HUES6 (cell line): ENCODE measurements around the gene MRPL20.
"Not testable (repeated sequence)": the region's sequence is repeated elsewhere in the genome, so short reads cannot be mapped to it uniquely, and the experiment has no call there.

Experiments used
- H3K27ac ChIP-seq: 2 replicates; pipeline ENCODE4 v1.7.0; 2013; ENCODE audit warnings: low read depth, mild to moderate bottlenecking, low read length, inconsistent platforms
- H3K27me3 ChIP-seq: 2 replicates; pipeline ENCODE4 v1.6.1; 2013; ENCODE audit warnings: low read length; ENCODE audit not compliant: control insufficient read depth, insufficient read depth
- H3K36me3 ChIP-seq: 2 replicates; pipeline ENCODE4 v1.6.1; 2013; ENCODE audit warnings: low read length; ENCODE audit not compliant: control insufficient read depth, insufficient read depth
- H3K4me1 ChIP-seq: 2 replicates; pipeline ENCODE4 v1.6.1; 2013; ENCODE audit warnings: low read length; ENCODE audit not compliant: control insufficient read depth, insufficient read depth
- H3K4me3 ChIP-seq: 2 replicates; pipeline ENCODE4 v1.5.1; 2013; ENCODE audit warnings: low read depth, low read length
- H3K9ac ChIP-seq: one replicate; pipeline ENCODE4 v1.6.1; 2013; ENCODE audit warnings: mild to moderate bottlenecking, low read length
- H3K9me3 ChIP-seq: 2 replicates; pipeline ENCODE4 v1.6.1; 2013; ENCODE audit warnings: low read depth, low read length; ENCODE audit not compliant: control insufficient read depth, insufficient read depth

Gene MRPL20

GRCh38 chr1:1374929-1375662, 32.0 kb downstream of the MRPL20 start, which contains the start of gene AURKAIP1:
Gene AURKAIP1 (minus strand): TSS chr1:1375207. CDS start chr1:1374756, 451 bp downstream.
- peak within 1 kb of the TSS; percentile 85 for H3K4me3 ChIP-seq
- no peaks in the 10 kb centered on the region for H3K9me3 ChIP-seq
- peak within 1 kb of the TSS; percentile 85 for H3K27ac ChIP-seq
- peaks cover 9% of the 10 kb centered on the region; the same call in 1 of the 2 replicates for H3K4me1 ChIP-seq
- H3K27me3 ChIP-seq: no peaks in the 10 kb centered on the region
- H3K36me3 ChIP-seq: peaks cover 18% of the 10 kb centered on the region
- H3K9ac ChIP-seq: peak within 1 kb of the TSS; percentile 88

DNA sequence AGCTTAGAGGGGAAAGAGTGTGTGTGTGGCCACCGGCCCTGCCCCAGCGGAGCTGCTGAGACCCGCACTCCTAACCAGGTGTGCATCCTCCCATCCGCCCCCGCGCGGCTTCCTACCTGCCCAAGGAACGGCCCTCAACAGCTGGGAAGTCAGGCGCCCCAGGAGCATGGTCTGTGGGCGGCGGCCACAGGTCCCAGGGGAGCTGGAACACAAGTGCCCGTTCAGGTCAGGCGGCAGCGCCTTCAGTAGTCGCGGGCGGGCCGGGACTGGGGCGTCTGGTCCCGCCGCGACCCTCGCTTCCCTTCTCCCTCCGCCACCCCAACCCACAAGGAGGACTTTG, 32.5 kb downstream of the MRPL20 start:
- H3K36me3 ChIP-seq: peaks cover 18% of the 10 kb centered on the region
- H3K27ac ChIP-seq: peak overlapping the region; percentile 85
- no peaks in the 10 kb centered on the region for H3K9me3 ChIP-seq
- H3K9ac ChIP-seq: peak overlapping the region; percentile 88
- H3K27me3 ChIP-seq: no peaks in the 10 kb centered on the region
- H3K4me3 ChIP-seq: peak overlapping the region; percentile 85
- H3K4me1 ChIP-seq: peaks cover 9% of the 10 kb centered on the region; the same call in 1 of the 2 replicates

- peaks cover 9% of the 10 kb centered on the region; the same call in 1 of the 2 replicates for H3K4me1 ChIP-seq
- no peaks in the 10 kb centered on the region for H3K27me3 ChIP-seq
- no peaks in the 10 kb centered on the region for H3K9me3 ChIP-seq
- H3K36me3 ChIP-seq: peaks cover 18% of the 10 kb centered on the region
- peak overlapping the region; percentile 85 for H3K4me3 ChIP-seq
- peak overlapping the region; percentile 88 for H3K9ac ChIP-seq
- no peak overlapping the region for H3K27ac ChIP-seq
Measured at GRCh38 chr1:1373815-1374588, 33.1 kb downstream of the MRPL20 start.

DNA sequence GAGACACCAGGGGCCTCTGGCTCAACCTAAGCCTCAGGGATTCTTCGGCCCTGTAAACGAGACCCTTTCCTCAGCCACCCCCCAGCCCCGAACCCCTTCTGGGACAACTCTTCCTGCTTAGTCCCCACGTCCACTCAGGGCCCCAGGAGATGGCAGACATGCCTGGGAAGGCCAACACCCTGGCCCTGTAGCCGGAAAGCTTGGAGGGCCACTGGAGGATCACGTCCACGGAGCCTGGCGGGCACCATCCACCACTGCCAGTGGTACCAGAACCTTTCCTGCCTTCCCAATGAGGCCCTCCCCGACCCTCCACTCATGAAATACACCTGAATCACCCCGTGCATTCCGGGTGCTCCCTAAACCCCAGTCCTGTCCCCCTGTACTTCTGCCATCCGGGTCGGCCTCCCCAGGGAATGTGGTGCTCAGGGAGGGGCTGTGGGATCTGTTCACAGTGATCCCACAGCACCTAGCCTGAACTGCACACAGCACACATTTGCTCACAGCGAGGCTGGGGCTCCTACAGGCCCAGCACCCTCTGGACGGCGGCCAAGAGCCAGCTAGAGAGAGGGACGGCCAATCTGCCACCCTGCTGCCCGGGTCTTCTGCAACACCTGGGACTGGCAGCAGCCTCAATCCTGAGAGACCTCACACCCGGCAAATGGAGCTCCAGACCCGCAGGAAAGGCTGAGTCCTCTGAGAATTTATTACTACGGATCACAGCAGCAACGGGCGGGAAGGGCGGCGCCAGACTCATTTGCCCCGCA, 33.9 kb downstream of the MRPL20 start:
- H3K4me3 ChIP-seq: 0 out of 2 replicates have a peak overlapping the region, but pooled peaks have one; percentile 85
- H3K9me3 ChIP-seq: no peaks in the 10 kb centered on the region
- peaks cover 18% of the 10 kb centered on the region for H3K36me3 ChIP-seq
- H3K4me1 ChIP-seq: peaks cover 9% of the 10 kb centered on the region; the same call in 1 of the 2 replicates
- H3K27me3 ChIP-seq: no peaks in the 10 kb centered on the region
- no peak overlapping the region for H3K27ac ChIP-seq
- no peak overlapping the region for H3K9ac ChIP-seq

DNA sequence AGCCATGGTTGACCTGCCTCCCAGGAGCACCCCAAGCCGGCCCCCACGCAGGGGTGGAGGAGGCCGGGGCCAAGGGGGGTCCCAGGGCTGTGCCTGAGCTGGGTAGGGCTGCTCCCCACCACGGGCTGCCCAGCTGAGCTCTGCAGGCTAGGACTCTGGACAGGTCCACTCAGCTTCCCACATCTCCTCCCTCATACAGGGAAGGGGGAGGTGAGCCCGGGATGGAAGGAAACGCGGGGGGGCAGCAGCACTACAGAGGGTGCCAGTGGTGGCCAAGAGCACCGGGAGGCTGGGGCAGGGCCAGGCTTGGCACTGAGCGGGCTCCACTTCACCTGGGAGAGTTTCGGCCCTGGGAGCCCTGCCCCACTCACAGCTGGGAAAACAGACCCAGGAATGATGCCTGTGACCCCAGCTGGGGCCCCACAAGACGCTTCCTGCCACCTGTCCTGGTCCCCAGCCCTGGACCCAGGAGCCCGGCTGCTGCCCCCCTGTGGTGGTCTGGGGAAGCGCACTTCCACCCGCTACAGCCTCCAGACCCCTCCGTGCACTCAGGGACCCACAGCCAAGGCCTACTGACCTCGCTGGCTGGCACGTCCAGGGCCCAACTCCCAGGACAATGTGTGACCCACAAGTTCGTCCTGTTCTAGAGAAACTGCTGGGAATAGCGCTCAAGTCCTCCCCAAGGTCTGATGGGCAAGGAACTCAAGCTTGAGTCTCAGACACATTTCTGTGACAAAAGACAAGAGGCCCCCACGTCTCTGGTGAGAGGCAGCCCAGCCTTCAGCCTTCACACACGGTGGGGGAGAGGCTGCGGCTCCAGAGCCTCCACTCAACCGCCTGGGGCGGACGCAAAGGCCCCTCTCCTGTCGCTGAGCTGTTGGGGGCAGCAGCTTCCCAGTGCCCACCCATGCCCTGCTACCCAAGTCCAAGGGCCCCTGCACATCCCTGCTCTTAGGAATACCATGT, 35.1 kb downstream of the MRPL20 start:
- H3K27me3 ChIP-seq: no peaks in the 10 kb centered on the region
- no peak overlapping the region for H3K9ac ChIP-seq
- H3K9me3 ChIP-seq: peaks cover 5% of the 10 kb centered on the region
- no peak overlapping the region for H3K4me3 ChIP-seq
- no peak overlapping the region for H3K27ac ChIP-seq
- H3K36me3 ChIP-seq: peaks cover 18% of the 10 kb centered on the region
- peaks cover 9% of the 10 kb centered on the region; the same call in 1 of the 2 replicates for H3K4me1 ChIP-seq

DNA sequence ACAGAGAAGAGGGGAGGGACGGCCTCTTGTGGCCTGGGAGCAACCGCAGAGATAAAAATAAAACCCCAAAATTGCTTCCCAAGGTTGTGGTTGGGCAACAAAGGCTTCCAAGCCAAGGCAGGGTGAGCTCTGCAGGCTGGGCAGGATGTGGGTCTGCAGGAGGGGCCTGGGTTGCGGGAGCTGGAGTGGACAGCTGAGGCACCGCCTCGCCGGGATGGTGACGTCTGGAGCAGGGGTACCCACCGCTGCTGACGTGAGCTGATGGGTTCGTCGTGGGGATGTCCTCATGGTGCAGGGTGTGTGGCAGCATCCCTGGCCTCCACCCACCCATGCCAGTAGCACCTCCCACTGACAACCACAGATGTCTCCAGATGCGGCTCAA, 35.7 kb downstream of the MRPL20 start:
- Histone ChIP-seq H3K9ac (no peak overlapping the region), H3K27me3 (no peaks in the 10 kb centered on the region), H3K36me3 (peaks cover 18% of the 10 kb centered on the region), H3K4me3 (no peak overlapping the region), H3K9me3 (peaks cover 11% of the 10 kb centered on the region), H3K27ac (no peak overlapping the region), H3K4me1 (peaks cover 9% of the 10 kb centered on the region; the same call in 1 of the 2 replicates)

DNA sequence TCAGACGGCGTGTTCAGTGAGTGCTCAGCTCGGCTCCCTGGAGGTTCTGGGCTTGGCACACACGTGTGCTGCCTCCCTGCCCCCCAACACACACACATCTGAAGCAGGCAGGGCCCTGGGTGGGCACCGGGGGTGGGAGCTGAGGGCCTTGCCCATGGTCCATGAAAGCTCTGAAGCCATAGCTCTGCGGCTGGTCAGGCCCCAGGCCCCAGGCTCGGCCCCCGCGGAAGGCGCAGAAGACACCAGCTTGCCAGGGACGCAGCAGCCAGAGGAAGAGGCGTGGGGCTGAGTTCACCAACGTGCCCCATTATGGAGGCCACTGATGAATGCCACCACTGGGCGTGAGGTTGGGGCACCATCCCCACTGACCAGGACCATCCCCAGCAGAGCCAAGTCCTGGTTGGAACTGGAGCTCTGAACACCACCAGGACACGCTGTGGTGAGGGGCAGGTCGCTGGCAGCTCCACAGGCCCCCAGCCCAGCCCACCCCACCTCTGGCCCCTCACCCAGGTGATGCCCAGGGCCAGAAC, 36.3 kb downstream of the MRPL20 start:
- Histone ChIP-seq H3K9me3 (peaks cover 17% of the 10 kb centered on the region), H3K27ac (no peak overlapping the region), H3K4me3 (no peak overlapping the region), H3K36me3 (peaks cover 18% of the 10 kb centered on the region), H3K9ac (no peak overlapping the region), H3K27me3 (no peaks in the 10 kb centered on the region), H3K4me1 (peaks cover 5% of the 10 kb centered on the region; the same call in 1 of the 2 replicates)

DNA sequence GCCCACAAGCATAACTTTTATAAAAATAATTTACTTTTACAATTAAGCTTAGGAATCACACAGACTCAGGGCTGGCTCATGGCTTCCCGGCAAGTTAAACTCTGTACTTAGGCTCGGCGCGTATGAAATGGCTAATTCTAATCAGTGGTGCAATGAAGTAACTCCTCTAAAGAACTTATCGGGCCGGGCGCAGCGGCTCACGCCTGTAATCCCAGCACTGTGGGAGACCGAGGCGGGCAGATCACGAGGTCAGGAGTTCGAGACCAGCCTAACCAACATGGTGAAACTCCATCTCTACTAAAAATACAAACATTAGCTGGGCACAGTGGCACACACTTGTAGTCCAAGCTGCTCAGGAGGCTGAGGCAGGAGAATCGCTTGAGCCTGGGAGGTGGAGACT, 37.0 kb downstream of the MRPL20 start:
- peaks cover 18% of the 10 kb centered on the region for H3K9me3 ChIP-seq
- not testable (repeated sequence) for H3K9ac ChIP-seq, H3K27me3 ChIP-seq, H3K4me3 ChIP-seq, H3K4me1 ChIP-seq, H3K27ac ChIP-seq
- H3K36me3 ChIP-seq: peaks cover 18% of the 10 kb centered on the region

DNA sequence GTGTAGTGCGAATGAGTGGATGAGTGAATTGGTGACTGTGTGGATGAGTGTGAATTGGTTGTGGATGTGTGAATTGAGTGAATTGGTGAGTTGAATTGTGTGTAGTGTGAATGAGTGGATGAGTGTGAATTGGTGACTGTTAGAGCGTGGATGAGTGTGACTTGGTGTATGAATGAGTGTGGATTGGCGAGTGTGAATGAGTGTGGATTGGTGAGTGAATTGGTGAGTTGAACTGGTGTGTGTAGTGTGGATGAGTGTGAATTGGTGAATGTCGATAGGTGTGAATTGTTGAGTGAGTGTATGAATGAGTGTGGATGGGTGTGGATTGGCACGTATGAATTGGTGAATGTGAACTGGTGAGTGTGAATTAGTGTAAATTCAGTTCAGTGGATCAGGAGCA, 39.8 kb downstream of the MRPL20 start:
- no peak overlapping the region for H3K4me3 ChIP-seq
- no peak overlapping the region for H3K9ac ChIP-seq
- H3K36me3 ChIP-seq: peaks cover 7% of the 10 kb centered on the region; the same call in 1 of the 2 replicates
- peaks cover 18% of the 10 kb centered on the region for H3K9me3 ChIP-seq
- H3K4me1 ChIP-seq: no peaks in the 10 kb centered on the region
- H3K27ac ChIP-seq: no peak overlapping the region
- H3K27me3 ChIP-seq: no peaks in the 10 kb centered on the region

GRCh38 chr1:1366699-1367066, 40.4 kb downstream of the MRPL20 start:
- no peak overlapping the region for H3K9ac ChIP-seq
- H3K27ac ChIP-seq: no peak overlapping the region
- no peak overlapping the region for H3K4me3 ChIP-seq
- H3K9me3 ChIP-seq: peaks cover 18% of the 10 kb centered on the region
- peaks cover 6% of the 10 kb centered on the region; the same call in 1 of the 2 replicates for H3K4me1 ChIP-seq
- no peaks in the 10 kb centered on the region for H3K27me3 ChIP-seq
- peaks cover 5% of the 10 kb centered on the region; the same call in 1 of the 2 replicates for H3K36me3 ChIP-seq
